ENCODE results near the gene SETD1A. TPM values are rescaled to one million over a fixed set of nuclear protein-coding genes. Genes with fewer than 3 reads are reported as not detected.

The SETD1A gene
- total and polyA plus RNA-seq, 2 of the 8 experiments (the other 6 are each of a cell fraction or from before 2014, with no cell fraction given) = 4.8 to 29.0 TPM

GRCh38 chr16:30996985-30997724 lies 39.6 kb downstream of the SETD1A start:
- Histone ChIP-seq H2BK12ac (ENCODE audit: low read depth, low read length) (no peak overlapping the region), H3K9me3 (ENCODE audit: insufficient read depth in 2 of 2, low read depth in 1 of 2, low read length in 1 of 2) (no peaks in the 10 kb centered on the region), H3K27me3 (replicated peaks in 1 of 4; ENCODE audit: control insufficient read depth in 3 of 4, extremely low read depth in 1 of 4, insufficient read depth in 3 of 4, low read length in 3 of 4) (no peaks in the 10 kb centered on the region; a peak in 1 of 7 replicates), H3K79me2 (ENCODE audit: control insufficient read depth in 1 of 2, insufficient read depth in 2 of 2, low read length in 2 of 2) (no peaks in the 10 kb centered on the region), H2BK20ac (ENCODE audit: low read length) (no peak overlapping the region), H4K8ac (ENCODE audit: extremely low read depth, insufficient read depth, low read length) (no peak overlapping the region), H3K18ac (ENCODE audit: extremely low read depth, low read length) (peak overlapping the region; percentile 91), H4K91ac (replicated peaks; ENCODE audit: insufficient read length, low read length) (no peak overlapping the region), H2BK5ac (ENCODE audit: low read depth, low read length) (peak overlapping the region; percentile 68; the same call in 1 of the 2 replicates), H2AFZ (ENCODE audit: low read length) (peak overlapping the region; percentile 68; the same call in 1 of the 2 replicates), H2BK120ac (replicated peaks; ENCODE audit: low read depth, low read length) (no peak overlapping the region), H3K36me3 (ENCODE audit: control insufficient read depth in 2 of 4, insufficient read depth in 4 of 4, low read length in 3 of 4) (no peaks in the 10 kb centered on the region), H3K27ac (ENCODE audit: low read depth, low read length) (no peak overlapping the region; the same call in 1 of the 2 replicates), H3K14ac (ENCODE audit: insufficient read length) (no peak overlapping the region), H3K23me2 (ENCODE audit: low read depth, low read length) (peaks cover 12% of the 10 kb centered on the region), H3K4ac (replicated peaks; ENCODE audit: insufficient read length, low read depth, low read length) (no peak overlapping the region), H2AK5ac (ENCODE audit: low read depth, low read length) (no peak overlapping the region), H3K23ac (ENCODE audit: insufficient read length) (no peak overlapping the region), H3K9ac (replicated peaks in 1 of 4; ENCODE audit: extremely low read depth in 1 of 4, low read depth in 3 of 4, low read length in 3 of 4) (peak overlapping the region in 3 of 4 experiments; percentile 35 to 53 (median 48); a peak in 5 of 7 replicates), H3K79me1 (ENCODE audit: low read depth, low read length) (0 out of 2 replicates have a peak, but pooled peaks cover under 1% of the 10 kb centered on the region), H3K56ac (replicated peaks; ENCODE audit: insufficient read length, low read depth, low read length) (peak overlapping the region; percentile 42), H4K5ac (ENCODE audit: insufficient read length, low read depth, low read length) (peak overlapping the region; percentile 51), H3K4me2 (ENCODE audit: insufficient read depth in 1 of 2, low read depth in 2 of 2, low read length in 2 of 2) (peak overlapping the region; percentile 95 to 100), H3K4me3 (ENCODE audit: extremely low read depth in 1 of 4, insufficient read depth in 2 of 4, low read depth in 3 of 4, low read length in 4 of 4) (peak overlapping the region; percentile 53 to 81 (median 64)), H2BK15ac (ENCODE audit: low read length) (0 out of 2 replicates have a peak overlapping the region, but pooled peaks have one; percentile 95), H4K20me1 (replicated peaks in 1 of 2; ENCODE audit: control insufficient read depth in 1 of 2, insufficient read depth in 2 of 2, low read length in 2 of 2) (no peaks in the 10 kb centered on the region), H3K4me1 (replicated peaks in 1 of 4; ENCODE audit: control insufficient read depth in 3 of 4, insufficient read depth in 4 of 4, low read length in 3 of 4) (peaks cover 0 to 15% (median 10%) of the 10 kb centered on the region in 4 experiments; a peak in 6 of 7 replicates)
- DNase-seq (ENCODE audit: low read depth in 1 of 2, low spot score in 2 of 2) (peak; percentile 77 to 89), FAIRE-seq (no peak)
- WGBS, 2 experiments (ENCODE audit: extremely low coverage in 1 of 2, insufficient coverage in 1 of 2, insufficient read length in 1 of 2, insufficient replicate concordance in 2 of 2, low coverage in 1 of 2, low lambda C conversion rate in 2 of 2, missing lambda C conversion rate in 1 of 2) = 4% methylated on average over 45 of the region's 60 CpGs; no CpG with 5 or more reads in 1 of the 2 experiments
- ChIA-PET CTCF (ENCODE audit: partially characterized antibody) (interaction anchor here (2.0 kb wide), 1 partner anchor 11 kb away, joined by 10 read pairs; the partner anchor contains the start of gene HSD3B7), POLR2A (ENCODE audit: partially characterized antibody) (interaction anchor here (0.6 to 2.3 kb wide), 7 partner anchors 11 to 61 kb away, joined by 3 to 20 read pairs (median 3); partner anchors contain the start of genes HSD3B7 and SETD1A)
- TF ChIP-seq SIN3A (conservative IDR thresholded peaks at IDR 0.05 in 1 of 2, IDR thresholded peaks at IDR 0.05 in 1 of 2; ENCODE audit: low read depth in 1 of 2, low read length in 2 of 2) (peak in 1 of 2 experiments; percentile 54; a peak in 2 of 4 replicates), HDAC2 (IDR thresholded peaks at IDR 0.05; ENCODE audit: borderline replicate concordance in 1 of 2, low read depth in 2 of 2, low read length in 2 of 2) (0 out of 4 replicates have a peak, but pooled peaks of 1 of the 2 experiments have one; percentile 43), TBP (IDR thresholded peaks at IDR 0.05; ENCODE audit: low read depth, low read length) (peak; percentile 58; the same call in 1 of the 2 replicates), RBBP5 (IDR thresholded peaks at IDR 0.05; ENCODE audit: borderline replicate concordance, low read depth, low read length) (peak; percentile 17; the same call in 1 of the 2 replicates), RXRA (IDR thresholded peaks at IDR 0.05; ENCODE audit: insufficient read depth, low read depth, low read length) (no peak), USF2 (IDR thresholded peaks at IDR 0.05; ENCODE audit: low read length) (no peak), TCF12 (IDR thresholded peaks at IDR 0.05; ENCODE audit: low read depth, low read length) (no peak), NRF1 (IDR thresholded peaks at IDR 0.05; ENCODE audit: low read depth, low read length) (peak; percentile 31; the same call in 1 of the 2 replicates), TAF1 (IDR thresholded peaks at IDR 0.05; ENCODE audit: low read depth, low read length) (0 out of 2 replicates have a peak, but pooled peaks have one; percentile 48)

Data from H1 (cell line).